Endothelial cell of umbilical vein (primary cell): ENCODE data around the gene RLIM. TPM values are rescaled to one million over a fixed set of nuclear protein-coding genes. Genes with fewer than 3 reads are reported as not detected.

Experiments used
- BruUV-seq: library from RNA; stranded (reverse); fragments of 400-500 nt; replicated peaks from 2 replicates; lab custom pipeline; 2021; lab: Mats Ljungman, UMichigan
- CTCF ChIA-PET: fragments of 300-600, 350-600 bp; sonication (Branson Sonifier 250); formaldehyde crosslinking; loops from one replicate; lab custom pipeline; 2021; ENCODE audit warnings: antibody characterized with exemption, inconsistent platforms; lab: Charles Lee
- POLR2A ChIA-PET: fragments of 300-600, 350-600 bp; sonication (Branson Sonifier 250); formaldehyde crosslinking; loops from one replicate; lab custom pipeline; 2021; ENCODE audit warnings: antibody characterized with exemption, inconsistent platforms; lab: Charles Lee
- DNase-seq: peaks from one replicate; pipeline ENCODE4 v3.0.0-alpha.2; 2011; ENCODE audit warnings: low read depth, low spot score
- FAIRE-seq: peaks from 2 replicates; lab custom pipeline; 2011; peaks lifted over from hg19 to GRCh38; lab: Jason Lieb, UNC
- H2AFZ ChIP-seq: 2 replicates; pipeline ENCODE4 v1.6.0; 2012; ENCODE audit warnings: low read depth, low read length, control low read depth, inconsistent platforms
- H3K27ac ChIP-seq: 2 replicates; pipeline ENCODE4 v1.5.1; 2011; ENCODE audit warnings: low read depth, mild to moderate bottlenecking, control low read depth, low read length, moderate library complexity; ENCODE audit not compliant: insufficient read depth
- H3K27me3 ChIP-seq, 2 experiments: 2 replicates each; pipeline versions ENCODE4 v1.6.0 to v1.6.1; 2011; ENCODE audit warnings: low read length in 2 of 2, mixed read lengths in 1 of 2; ENCODE audit not compliant: control insufficient read depth in 2 of 2, insufficient read depth in 2 of 2
- H3K36me3 ChIP-seq, 2 experiments: 2 replicates in 1 of 2; 3 replicates in 1 of 2; pipeline ENCODE4 v1.5.1; 2011; ENCODE audit warnings: low read length in 2 of 2, mild to moderate bottlenecking in 1 of 2, moderate library complexity in 1 of 2; ENCODE audit not compliant: control insufficient read depth in 2 of 2, insufficient read depth in 2 of 2; ENCODE audit errors: extremely low read depth in 1 of 2
- H3K4me1 ChIP-seq: 3 replicates; pipeline ENCODE4 v1.5.1; 2011; ENCODE audit warnings: mild to moderate bottlenecking, low read length; ENCODE audit not compliant: control insufficient read depth, insufficient read depth; ENCODE audit errors: extremely low read depth
- H3K4me2 ChIP-seq: 2 replicates; pipeline ENCODE4 v1.6.1; 2011; ENCODE audit warnings: low read length, control low read depth, mixed read lengths; ENCODE audit not compliant: insufficient read depth
- H3K4me3 ChIP-seq, 3 experiments: fragments of 200-600 bp in 1 of 3; sonication (generic), shearing (Covaris generic) in 1 of 3; replicated peaks in 1 of 3; 2 replicates each; pipeline ENCODE4 v1.5.1; 2011 to 2016; ENCODE audit warnings: control low read depth in 3 of 3, low read length in 3 of 3, mild to moderate bottlenecking in 2 of 3, inconsistent platforms in 1 of 3, low read depth in 1 of 3, moderate library complexity in 1 of 3; ENCODE audit not compliant: insufficient read depth in 1 of 3
- H3K79me2 ChIP-seq: 2 replicates; pipeline ENCODE4 v1.6.0; 2012; ENCODE audit warnings: low read length, inconsistent platforms; ENCODE audit not compliant: control insufficient read depth, insufficient read depth
- H3K9ac ChIP-seq: replicated peaks from 2 replicates; pipeline ENCODE3; 2011; ENCODE audit warnings: low read length, control low read depth; ENCODE audit not compliant: insufficient read depth; ENCODE audit errors: extremely low read depth
- H3K9me1 ChIP-seq: replicated peaks from 3 replicates; pipeline ENCODE4 v1.6.0; 2011; ENCODE audit warnings: mild to moderate bottlenecking, low read length; ENCODE audit not compliant: control insufficient read depth, insufficient read depth; ENCODE audit errors: extremely low read depth
- H3K9me3 ChIP-seq: replicated peaks from 2 replicates; pipeline ENCODE4 v1.5.1; 2012; ENCODE audit warnings: low read length, inconsistent platforms; ENCODE audit not compliant: control insufficient read depth, insufficient read depth
- H4K20me1 ChIP-seq: replicated peaks from 2 replicates; pipeline ENCODE3; 2011; ENCODE audit warnings: mild to moderate bottlenecking, low read length; ENCODE audit not compliant: control insufficient read depth, insufficient read depth; ENCODE audit errors: extremely low read depth
- EZH2 ChIP-seq: IDR thresholded peaks from 2 replicates; pipeline ENCODE4 v1.6.1; 2012; ENCODE audit warnings: borderline replicate concordance, low read depth, mild to moderate bottlenecking, moderate library complexity, low read length, inconsistent platforms; ENCODE audit not compliant: severe bottlenecking
- dilution Hi-C: fragments of 300-500 bp; cut with MboI; formaldehyde crosslinking; loops from one replicate; pipeline ENCODE4 v1.15.0; 2019; ENCODE audit warnings: low sequenced_read_pairs; ENCODE audit not compliant: extremely low pct_ligation_motif_present
- intact Hi-C: fragments of 100-400 bp; cut with micrococcal nuclease; formaldehyde crosslinking; loops from one replicate; pipeline ENCODE4 v1.10.0; 2022
- polyA plus RNA-seq, 4 experiments: library from polyadenylated mRNA; depleted of rRNA in 3 of 4; stranded (reverse) in 3 of 4; unstranded in 1 of 4; fragments of >200 nt; gene quantifications; 2 replicates each; pipeline versions ENCODE4 v1.2.1 to v1.2.3, GENCODE V29; 2011 to 2012; ENCODE audit warnings: missing spikeins in 1 of 4
- total RNA-seq: library from RNA; stranded (reverse); gene quantifications from 2 replicates; pipeline ENCODE4 v1.2.3, GENCODE V29; 2021
- TF ChIP-seq, protein P1 (sequence below), 2 donors: IDR thresholded peaks; 1 replicate in 1 of 2; 2 replicates in 1 of 2; pipeline ENCODE4 v1.5.1; 2011; ENCODE audit warnings: low read length in 2 of 2, mild to moderate bottlenecking in 2 of 2, moderate library complexity in 2 of 2, control low read depth in 1 of 2, inconsistent platforms in 1 of 2, low read depth in 1 of 2; ENCODE audit not compliant: insufficient read depth in 1 of 2; ENCODE audit errors: extremely low read depth in 1 of 2

The RLIM gene
- total and polyA plus RNA-seq, 2 donors (not counting 3 experiments of a cell fraction or from before 2014, with no cell fraction given) = 8.2 to 40.1 TPM

GRCh38 chrX:74535408-74536151 is 78.8 kb downstream of the RLIM start:
- POLR2A ChIA-PET = interaction anchor here (0.6 kb wide), 1 partner anchor 59 kb away, joined by 3 read pairs; no protein-coding TSS in a partner anchor
- TF ChIP-seq EZH2 = no peak
- TF ChIP-seq, protein P1, sequence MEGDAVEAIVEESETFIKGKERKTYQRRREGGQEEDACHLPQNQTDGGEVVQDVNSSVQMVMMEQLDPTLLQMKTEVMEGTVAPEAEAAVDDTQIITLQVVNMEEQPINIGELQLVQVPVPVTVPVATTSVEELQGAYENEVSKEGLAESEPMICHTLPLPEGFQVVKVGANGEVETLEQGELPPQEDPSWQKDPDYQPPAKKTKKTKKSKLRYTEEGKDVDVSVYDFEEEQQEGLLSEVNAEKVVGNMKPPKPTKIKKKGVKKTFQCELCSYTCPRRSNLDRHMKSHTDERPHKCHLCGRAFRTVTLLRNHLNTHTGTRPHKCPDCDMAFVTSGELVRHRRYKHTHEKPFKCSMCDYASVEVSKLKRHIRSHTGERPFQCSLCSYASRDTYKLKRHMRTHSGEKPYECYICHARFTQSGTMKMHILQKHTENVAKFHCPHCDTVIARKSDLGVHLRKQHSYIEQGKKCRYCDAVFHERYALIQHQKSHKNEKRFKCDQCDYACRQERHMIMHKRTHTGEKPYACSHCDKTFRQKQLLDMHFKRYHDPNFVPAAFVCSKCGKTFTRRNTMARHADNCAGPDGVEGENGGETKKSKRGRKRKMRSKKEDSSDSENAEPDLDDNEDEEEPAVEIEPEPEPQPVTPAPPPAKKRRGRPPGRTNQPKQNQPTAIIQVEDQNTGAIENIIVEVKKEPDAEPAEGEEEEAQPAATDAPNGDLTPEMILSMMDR (IDR thresholded peaks at IDR 0.05; ENCODE audit: extremely low read depth in 1 of 2, insufficient read depth in 1 of 2, low read depth in 1 of 2, low read length in 2 of 2) = peak; percentile 11 to 22
- peak overlapping the region; percentile 68 for H2AFZ ChIP-seq
- peaks cover 9% of the 10 kb centered on the region for H3K4me1 ChIP-seq
- no peaks in the 10 kb centered on the region for H3K9me1 ChIP-seq
- peak overlapping the region; percentile 50 for H3K9ac ChIP-seq
- CTCF ChIA-PET = interaction anchor here (0.7 to 1.7 kb wide), 5 partner anchors 9 to 115 kb away, joined by 3 to 5 read pairs (median 3); no protein-coding TSS in a partner anchor
- peak overlapping the region; percentile 32 to 46 (median 35) for H3K4me3 ChIP-seq
- H4K20me1 ChIP-seq = no peaks in the 10 kb centered on the region
- H3K36me3 ChIP-seq = no peaks in the 10 kb centered on the region
- no peaks in the 10 kb centered on the region for H3K9me3 ChIP-seq
- H3K4me2 ChIP-seq = peak overlapping the region; percentile 69
- H3K27me3 ChIP-seq = no peaks in the 10 kb centered on the region
- intact Hi-C loops (loop anchor here (1.0 to 5.0 kb wide), 4 partner anchors 15 to 243 kb away; no protein-coding TSS in a partner anchor), dilution Hi-C loops (no loop called here)
- DNase-seq (peak; percentile 50), FAIRE-seq (peak; percentile 96)
- H3K27ac ChIP-seq = peak overlapping the region; percentile 59
- BruUV-seq = TSS peak; percentile 55
- H3K79me2 ChIP-seq = no peaks in the 10 kb centered on the region

Other genes with a start within 250 kb of the RLIM start
- 3.1 and 3.3 TPM in 2 replicates for gene SLC16A2, start 193.1 kb downstream of the RLIM start, total RNA-seq
- gene SLC16A2, start 193.1 kb downstream of the RLIM start, polyA plus RNA-seq = 3.6 and 3.9 TPM in 2 replicates